GM12878 (cell line): Measurements from ENCODE around the gene FAM229B. TPM values are rescaled to one million over a fixed set of nuclear protein-coding genes. Genes with fewer than 3 reads are reported as not detected.

Experiments
- ATAC-seq: fragments of 200-7000 bp; cut with Tn5 transposase; 3 replicates; pipeline ENCODE4 v1.9.1; 2020; ENCODE audit warnings: mild to moderate bottlenecking, moderate library complexity
- BruUV-seq: library from RNA; stranded (reverse); fragments of 400-500 nt; replicated peaks from 2 replicates; lab custom pipeline; 2021; lab: Mats Ljungman, UMichigan
- CTCF ChIA-PET: fragments of 300-600 bp; sonication (Branson Sonifier 250); formaldehyde crosslinking; extraction: SDS; loops from one replicate; lab custom pipeline; 2021; ENCODE audit warnings: inconsistent platforms; lab: Yijun Ruan, JAX
- POLR2A ChIA-PET: fragments of 350-600 bp; formaldehyde crosslinking; extraction: SDS; loops from one replicate; lab custom pipeline; 2021; ENCODE audit warnings: inconsistent platforms; lab: Charles Lee
- RAD21 ChIA-PET: fragments of 300-600 bp; sonication (Branson Sonifier 250); formaldehyde crosslinking; loops from one replicate; lab custom pipeline; 2023; ENCODE audit warnings: antibody characterized with exemption; ENCODE audit not compliant: unreplicated experiment; lab: Charles Lee
- SMC1A ChIA-PET: fragments of 300-600 bp; sonication (Branson Sonifier 250); formaldehyde crosslinking; loops from one replicate; lab custom pipeline; 2023; ENCODE audit not compliant: unreplicated experiment, uncharacterized antibody; lab: Charles Lee
- DNase-seq: peaks from one replicate; pipeline ENCODE4 v3.0.0-alpha.2; 2011; ENCODE audit warnings: low read depth, low spot score
- FAIRE-seq: peaks from 3 replicates; lab custom pipeline; 2011; peaks lifted over from hg19 to GRCh38; lab: Jason Lieb, UNC
- H2AFZ ChIP-seq: 2 replicates; pipeline ENCODE4 v1.6.0; 2011; ENCODE audit warnings: low read depth, low read length, control low read depth; ENCODE audit not compliant: control insufficient read depth
- H3K27ac ChIP-seq: 2 replicates; pipeline ENCODE4 v1.5.1; 2011; ENCODE audit warnings: control low read depth; ENCODE audit not compliant: control insufficient read depth, insufficient read depth
- H3K27me3 ChIP-seq, 2 experiments: replicated peaks in 1 of 2; 2 replicates each; pipeline versions ENCODE4 v1.6.0 to v1.6.1; 2011; ENCODE audit warnings: low read length in 1 of 2; ENCODE audit not compliant: control insufficient read depth in 2 of 2, insufficient read depth in 2 of 2
- H3K36me3 ChIP-seq, 2 experiments: 2 replicates each; pipeline ENCODE4 v1.5.1; 2011; ENCODE audit warnings: low read length in 1 of 2; ENCODE audit not compliant: control insufficient read depth in 2 of 2, insufficient read depth in 2 of 2
- H3K4me1 ChIP-seq: 2 replicates; pipeline ENCODE4 v1.6.1; 2011; ENCODE audit warnings: mild to moderate bottlenecking, low read length, moderate library complexity, mixed read lengths; ENCODE audit not compliant: control insufficient read depth, insufficient read depth
- H3K4me2 ChIP-seq: 2 replicates; pipeline ENCODE4 v1.6.0; 2011; ENCODE audit warnings: control low read depth; ENCODE audit not compliant: control insufficient read depth, insufficient read depth
- H3K4me3 ChIP-seq: fragments of 200-600 bp; sonication (generic); 2 replicates; pipeline ENCODE4 v1.5.1; 2016
- H3K79me2 ChIP-seq: 2 replicates; pipeline ENCODE4 v1.6.0; 2011; ENCODE audit warnings: low read length; ENCODE audit not compliant: control insufficient read depth, insufficient read depth
- H3K9ac ChIP-seq: 2 replicates; pipeline ENCODE4 v1.8.0; 2011; ENCODE audit warnings: low read length, control low read depth, mixed read lengths; ENCODE audit not compliant: control insufficient read depth, insufficient read depth
- H3K9me3 ChIP-seq: replicated peaks from 3 replicates; pipeline ENCODE4 v1.5.1; 2011; ENCODE audit warnings: mild to moderate bottlenecking, low read length; ENCODE audit not compliant: control insufficient read depth, insufficient read depth
- H4K20me1 ChIP-seq: 2 replicates; pipeline ENCODE4 v1.6.0; 2011; ENCODE audit not compliant: control insufficient read depth, insufficient read depth
- CBX5 ChIP-seq: sonication (generic); IDR thresholded peaks from 2 replicates; pipeline ENCODE4 v1.6.1; 2016; ENCODE audit warnings: low read depth, moderate library complexity, mild to moderate bottlenecking, inconsistent platforms
- CREM ChIP-seq: IDR thresholded peaks from 2 replicates; pipeline ENCODE4 v1.6.1; 2014; ENCODE audit warnings: antibody characterized with exemption, low read depth
- JUNB ChIP-seq: IDR thresholded peaks from 2 replicates; pipeline ENCODE4 v1.6.1; 2016; ENCODE audit warnings: antibody characterized with exemption, mild to moderate bottlenecking
- JUND ChIP-seq: IDR thresholded peaks from 2 replicates; pipeline ENCODE4 v1.6.1; 2012; ENCODE audit warnings: low read depth, mild to moderate bottlenecking, low read length, improper control_type of control experiment, moderate library complexity
- POLR2AphosphoS2 ChIP-seq: IDR thresholded peaks from 2 replicates; pipeline ENCODE4 v1.6.1; 2011; ENCODE audit warnings: low read depth, mild to moderate bottlenecking, low read length, improper control_type of control experiment, moderate library complexity
- SMC3 ChIP-seq: IDR thresholded peaks from 2 replicates; pipeline ENCODE4 v1.6.1; 2011; ENCODE audit warnings: low read length, improper control_type of control experiment, borderline replicate concordance
- SPI1 ChIP-seq: IDR thresholded peaks from 2 replicates; pipeline ENCODE4 v1.6.1; 2011; ENCODE audit warnings: low read depth, mild to moderate bottlenecking, low read length, moderate library complexity, borderline replicate concordance; ENCODE audit not compliant: insufficient read depth
- STAT1 ChIP-seq: fragments of 450-650 bp; conservative IDR thresholded peaks from 2 replicates; pipeline ENCODE4 v1.6.1; 2014; ENCODE audit warnings: antibody characterized with exemption, mild to moderate bottlenecking
- TBL1XR1 ChIP-seq: IDR thresholded peaks from 2 replicates; pipeline ENCODE4 v1.6.1; 2012; ENCODE audit warnings: low read depth, low read length, improper control_type of control experiment
- ZSCAN29 ChIP-seq: fragments of 450-650 bp; IDR thresholded peaks from 2 replicates; pipeline ENCODE4 v1.6.1; 2017; ENCODE audit warnings: mild to moderate bottlenecking, moderate library complexity
- WGBS: methylation state at CpG from one replicate; pipeline ENCODE4 v1.1.6; 2016; ENCODE audit warnings: low lambda C conversion rate; ENCODE audit not compliant: insufficient replicate concordance, insufficient coverage; ENCODE audit errors: missing lambda C conversion rate; 5-methylcytosine and 5-hydroxymethylcytosine counted together
- in situ Hi-C: fragments of 300-500 bp; cut with MboI; formaldehyde crosslinking; loops from 9 replicates; pipeline ENCODE4 v1.14.3; 2018; ENCODE audit warnings: mixed read lengths
- intact Hi-C: fragments of 100-400 bp; cut with micrococcal nuclease; formaldehyde crosslinking; loops from one replicate; pipeline ENCODE4 v1.14.2; 2022; ENCODE audit not compliant: unreplicated experiment
- polyA plus RNA-seq, 11 experiments: library from polyadenylated mRNA; depleted of rRNA in 4 of 11; unstranded in 6 of 11; stranded (reverse) in 5 of 11; fragments of >200 nt; fragmentation: Nextera tagmentation in 4 of 11; fragmentation: Illumina TruSeq in 1 of 11; extraction: Ambion mirVana in 4 of 11; extraction: Trizol in 1 of 11; gene quantifications; 1 replicate in 1 of 11; 2 replicates in 10 of 11; pipeline versions ENCODE4 v1.2.1 to v1.2.3, GENCODE V29; 2011 to 2016; ENCODE audit warnings: inconsistent platforms in 2 of 11, missing spikeins in 2 of 11, low read depth in 1 of 11
- total RNA-seq, 4 experiments: library from RNA; depleted of rRNA in 3 of 4; stranded (reverse); fragments of >200 nt in 3 of 4; fragmentation: Illumina TruSeq in 1 of 4; extraction: Trizol in 1 of 4; gene quantifications; 2 replicates each; pipeline versions ENCODE4 v1.2.1 to v1.2.3, GENCODE V29; 2013 to 2021
- TF ChIP-seq, protein P1 (sequence below): fragments of 450-650 bp; IDR thresholded peaks from 2 replicates; pipeline ENCODE4 v1.6.1; 2017; ENCODE audit warnings: mild to moderate bottlenecking, low read depth, inconsistent platforms; ENCODE audit not compliant: poor library complexity, severe bottlenecking

The FAM229B gene
- total and polyA plus RNA-seq, 10 of the 15 experiments (the other 5 are each of a cell fraction or from before 2014, with no cell fraction given), result 0.82 to 5.7 (median 3.1) TPM

DNA sequence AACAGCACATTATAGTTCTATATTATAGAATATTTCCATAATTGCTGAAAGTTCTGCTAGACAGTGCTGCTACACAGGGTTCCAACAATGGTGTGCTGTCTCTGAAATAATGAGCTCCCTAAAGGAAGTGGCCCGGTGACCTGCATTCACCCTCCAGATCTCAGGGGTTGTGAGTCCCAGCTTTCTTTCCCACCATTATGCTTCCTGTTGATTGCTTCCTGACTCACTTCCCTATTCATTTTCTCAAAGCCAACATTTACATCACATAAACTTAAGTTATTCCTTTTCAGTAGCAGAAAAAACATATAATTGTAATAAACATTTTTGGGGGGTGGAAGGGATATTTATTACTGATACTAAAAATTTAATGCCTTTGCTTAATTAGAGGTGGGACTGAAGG lies 46.4 kb upstream of the FAM229B start:
- H3K27me3 ChIP-seq, result no peaks in the 10 kb centered on the region
- in situ Hi-C loops (no loop called here), intact Hi-C loops (loop anchor here (5.0 kb wide), 4 partner anchors 264 to 674 kb away; no protein-coding TSS in a partner anchor)
- H3K4me2 ChIP-seq, result no peak overlapping the region
- 47% methylated on average over 1 of the region's 1 CpG for WGBS
- RAD21 ChIA-PET, result interaction anchor here (0.7 to 3.4 kb wide), 11 partner anchors 10 to 782 kb away, joined by 3 to 40 read pairs (median 6); a partner anchor contains a TSS
- H3K36me3 ChIP-seq, result no peaks in the 10 kb centered on the region
- no TSS peak for BruUV-seq
- DNase-seq, result no peak
- POLR2A ChIA-PET, result interaction anchor here (1.1 kb wide), 1 partner anchor 332 kb away, joined by 4 read pairs; no protein-coding TSS in a partner anchor
- H3K27ac ChIP-seq, result no peak overlapping the region
- H3K4me1 ChIP-seq, result no peaks in the 10 kb centered on the region
- H4K20me1 ChIP-seq, result no peaks in the 10 kb centered on the region
- CTCF ChIA-PET, result interaction anchor here (0.8 to 9.4 kb wide), 21 partner anchors 9 to 1030 kb away, joined by 3 to 96 read pairs (median 4); a partner anchor contains a TSS
- H3K9me3 ChIP-seq, result no peaks in the 10 kb centered on the region
- FAIRE-seq, result no peak
- no peak for TF ChIP-seq CREM
- no peak for TF ChIP-seq SMC3
- no peak for TF ChIP-seq STAT1
- no peak for TF ChIP-seq POLR2AphosphoS2
- no peak for TF ChIP-seq CBX5
- no peak for TF ChIP-seq SPI1
- TF ChIP-seq TBL1XR1, result no peak
- no peak for TF ChIP-seq JUND
- TF ChIP-seq JUNB, result no peak
- no peak for TF ChIP-seq ZSCAN29
- TF ChIP-seq, protein P1, sequence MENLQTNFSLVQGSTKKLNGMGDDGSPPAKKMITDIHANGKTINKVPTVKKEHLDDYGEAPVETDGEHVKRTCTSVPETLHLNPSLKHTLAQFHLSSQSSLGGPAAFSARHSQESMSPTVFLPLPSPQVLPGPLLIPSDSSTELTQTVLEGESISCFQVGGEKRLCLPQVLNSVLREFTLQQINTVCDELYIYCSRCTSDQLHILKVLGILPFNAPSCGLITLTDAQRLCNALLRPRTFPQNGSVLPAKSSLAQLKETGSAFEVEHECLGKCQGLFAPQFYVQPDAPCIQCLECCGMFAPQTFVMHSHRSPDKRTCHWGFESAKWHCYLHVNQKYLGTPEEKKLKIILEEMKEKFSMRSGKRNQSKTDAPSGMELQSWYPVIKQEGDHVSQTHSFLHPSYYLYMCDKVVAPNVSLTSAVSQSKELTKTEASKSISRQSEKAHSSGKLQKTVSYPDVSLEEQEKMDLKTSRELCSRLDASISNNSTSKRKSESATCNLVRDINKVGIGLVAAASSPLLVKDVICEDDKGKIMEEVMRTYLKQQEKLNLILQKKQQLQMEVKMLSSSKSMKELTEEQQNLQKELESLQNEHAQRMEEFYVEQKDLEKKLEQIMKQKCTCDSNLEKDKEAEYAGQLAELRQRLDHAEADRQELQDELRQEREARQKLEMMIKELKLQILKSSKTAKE, result no peak
- H3K79me2 ChIP-seq, result no peaks in the 10 kb centered on the region
- H2AFZ ChIP-seq, result no peak overlapping the region
- no peak for ATAC-seq
- no peak overlapping the region for H3K9ac ChIP-seq
- no peak overlapping the region for H3K4me3 ChIP-seq
- SMC1A ChIA-PET, result interaction anchor here (0.6 to 6.6 kb wide), 12 partner anchors 9 to 782 kb away, joined by 3 to 54 read pairs (median 4); a partner anchor contains a TSS
